Right lobe of liver (tissue), 6 donors: ENCODE data around the gene INTS3. TPM values are rescaled to one million over a fixed set of nuclear protein-coding genes. Genes with fewer than 3 reads are reported as not detected.

Source experiments
- ATAC-seq, 4 donors: fragments of 200-7000 bp; cut with Tn5 transposase; one replicate each; pipeline ENCODE4 v1.9.1; 2020; ENCODE audit warnings: mild to moderate bottlenecking in 4 of 4, moderate library complexity in 4 of 4
- DNase-seq, 3 donors: peaks; one replicate each; pipeline ENCODE4 v3.0.0-alpha.2; 2020
- H3K27ac ChIP-seq, 3 donors: fragments of 200-600 bp; one replicate each; pipeline ENCODE4 v1.8.0; 2022
- H3K27me3 ChIP-seq, 2 donors: fragments of 200-600 bp; one replicate each; pipeline ENCODE4 v1.8.0; 2022
- H3K36me3 ChIP-seq, 4 donors: fragments of 200-600 bp; sonication (generic) in 1 of 4; one replicate each; pipeline versions ENCODE4 v1.5.1 to v1.8.0; 2017 to 2022; ENCODE audit warnings: control low read depth in 1 of 4
- H3K4me1 ChIP-seq, 4 donors: fragments of 200-600 bp; sonication (generic) in 1 of 4; one replicate each; pipeline versions ENCODE4 v1.5.1 to v1.8.0; 2017 to 2022; ENCODE audit warnings: control low read depth in 1 of 4
- H3K4me3 ChIP-seq, 3 donors: fragments of 200-600 bp; one replicate each; pipeline ENCODE4 v1.8.0; 2022
- H3K9me3 ChIP-seq, 4 donors: fragments of 200-600 bp; sonication (generic) in 1 of 4; one replicate each; pipeline versions ENCODE4 v1.5.1 to v1.8.0; 2017 to 2022; ENCODE audit warnings: control low read depth in 1 of 4
- CTCF ChIP-seq, 4 donors: fragments of 200-600 bp in 3 of 4; fragments of 450-650 bp in 1 of 4; IDR thresholded peaks; one replicate each; pipeline versions ENCODE4 v1.5.1 to v1.8.0; 2016 to 2022; ENCODE audit warnings: antibody characterized with exemption in 4 of 4, mild to moderate bottlenecking in 2 of 4
- POLR2A ChIP-seq: fragments of 450-650 bp; IDR thresholded peaks from one replicate; pipeline ENCODE4 v1.6.1; 2017; ENCODE audit warnings: antibody characterized with exemption, mild to moderate bottlenecking
- WGBS: methylation state at CpG from one replicate; pipeline ENCODE4 v1.1.6; 2018; ENCODE audit warnings: low coverage, low lambda C conversion rate; ENCODE audit not compliant: insufficient coverage; ENCODE audit errors: missing lambda C conversion rate; 5-methylcytosine and 5-hydroxymethylcytosine counted together
- intact Hi-C, 2 donors: fragments of 100-400 bp; cut with DNase I; formaldehyde crosslinking; loops; one replicate each; pipeline versions ENCODE4 v1.11.2 to v1.14.1; 2022
- total RNA-seq, 6 experiments: library from RNA; depleted of rRNA in 2 of 6; stranded (reverse); fragments of >200 nt in 2 of 6; fragmentation: NEBNext Ultra II Directional in 3 of 6; extraction: Animal tissue kit (Norgen Biotek cat#: 25700) in 3 of 6; gene quantifications; one replicate each; pipeline versions ENCODE4 v1.1.0 to v1.2.4, GENCODE V29; 2016 to 2023
- donor health status: DM: no; HTN: yes; CAD: no.
- donor health status: DM: no; HTN: no; CAD: no.
- donor health status: DM: no; HTN: no; CAD: no.
- donor health status: DM: no; HTN: yes; CAD: no.
- donor health status: DM: no; HTN: yes; CAD: no.

Gene INTS3
- total RNA-seq, 6 experiments from 2014 or later: 16.5 to 29.1 (median 22.6) TPM

- H3K27me3 ChIP-seq: no peaks in the 10 kb centered on the region
- no peak for DNase-seq
- H3K9me3 ChIP-seq: no peaks in the 10 kb centered on the region
- H3K36me3 ChIP-seq: no peaks in the 10 kb centered on the region
- peaks cover 0 to 6% (median 3%) of the 10 kb centered on the region in 4 donors for H3K4me1 ChIP-seq
- WGBS: no CpG with 5 or more reads among the region's 18 CpGs
- intact Hi-C loops: loop anchor here in 1 of 2 donors (5.0 to 10.0 kb wide), 2 partner anchors 129 to 192 kb away; partner anchors contain the start of genes GATAD2B and RAB13
- no peak overlapping the region for H3K4me3 ChIP-seq
- ATAC-seq: no peak
- H3K27ac ChIP-seq: no peak overlapping the region
- TF ChIP-seq POLR2A: no peak
These were observed 67.5 kb downstream of the INTS3 start for GRCh38 chr1:153795330-153795837.

- intact Hi-C loops: loop anchor here in 1 of 2 donors (5.0 to 10.0 kb wide), 2 partner anchors 129 to 191 kb away; partner anchors contain the start of genes GATAD2B and RAB13
- H3K4me1 ChIP-seq: peaks cover 0 to 10% (median 5%) of the 10 kb centered on the region in 4 donors
- TF ChIP-seq POLR2A: no peak
- TF ChIP-seq CTCF (IDR thresholded peaks at IDR 0.05): no peak
- H3K4me3 ChIP-seq: no peak overlapping the region
- H3K27me3 ChIP-seq: no peaks in the 10 kb centered on the region
- 48% methylated on average over 3 of the region's 9 CpGs for WGBS
- no peaks in the 10 kb centered on the region for H3K36me3 ChIP-seq
- H3K9me3 ChIP-seq: no peaks in the 10 kb centered on the region
- no peak overlapping the region for H3K27ac ChIP-seq
- DNase-seq (peak in 1 of 3 donors; percentile 64), ATAC-seq (peak in 3 of 4 donors; percentile 2 to 11 (median 3))
These were observed 68.3 kb downstream of the INTS3 start for GRCh38 chr1:153795934-153796785.

- TF ChIP-seq CTCF (IDR thresholded peaks at IDR 0.05) (peak; percentile 88 to 91 (median 90)), POLR2A (no peak)
- ATAC-seq: peak; percentile 63 to 75 (median 70)
- no peaks in the 10 kb centered on the region for H3K27me3 ChIP-seq
- H3K4me3 ChIP-seq: no peak overlapping the region
- H3K36me3 ChIP-seq: no peaks in the 10 kb centered on the region
- H3K4me1 ChIP-seq: peaks cover 0 to 10% (median 6%) of the 10 kb centered on the region in 4 donors
- 23% methylated on average over 11 of the region's 26 CpGs for WGBS
- peak in 2 of 3 donors; percentile 73 to 85 for DNase-seq
- H3K9me3 ChIP-seq: no peaks in the 10 kb centered on the region
- no peak overlapping the region for H3K27ac ChIP-seq
- intact Hi-C loops: loop anchor here in 1 of 2 donors (5.0 to 10.0 kb wide), 2 partner anchors 128 to 190 kb away; partner anchors contain the start of genes GATAD2B and RAB13
These were observed 69.2 kb downstream of the INTS3 start for GRCh38 chr1:153796786-153797659.

GRCh38 chr1:153798468-153798780 lies 70.6 kb downstream of the INTS3 start:
- Histone ChIP-seq H3K4me1 (peaks cover 0 to 10% (median 6%) of the 10 kb centered on the region in 4 donors), H3K9me3 (no peaks in the 10 kb centered on the region), H3K36me3 (no peaks in the 10 kb centered on the region), H3K27me3 (no peaks in the 10 kb centered on the region), H3K27ac (no peak overlapping the region), H3K4me3 (no peak overlapping the region)
- ATAC-seq: no peak
- no peak for DNase-seq
- WGBS: no CpG with 5 or more reads among the region's 3 CpGs
- intact Hi-C loops: loop anchor here in 1 of 2 donors (5.0 to 10.0 kb wide), 2 partner anchors 126 to 189 kb away; partner anchors contain the start of genes GATAD2B and RAB13
- TF ChIP-seq CTCF (IDR thresholded peaks at IDR 0.05): no peak
- TF ChIP-seq POLR2A: no peak
